ENCODE data around the gene TMEM179.

Gene TMEM179

GRCh38 chr14:104554088-104554607 is 50.4 kb downstream of the TMEM179 start:
- DNase-seq: no peak

DNA sequence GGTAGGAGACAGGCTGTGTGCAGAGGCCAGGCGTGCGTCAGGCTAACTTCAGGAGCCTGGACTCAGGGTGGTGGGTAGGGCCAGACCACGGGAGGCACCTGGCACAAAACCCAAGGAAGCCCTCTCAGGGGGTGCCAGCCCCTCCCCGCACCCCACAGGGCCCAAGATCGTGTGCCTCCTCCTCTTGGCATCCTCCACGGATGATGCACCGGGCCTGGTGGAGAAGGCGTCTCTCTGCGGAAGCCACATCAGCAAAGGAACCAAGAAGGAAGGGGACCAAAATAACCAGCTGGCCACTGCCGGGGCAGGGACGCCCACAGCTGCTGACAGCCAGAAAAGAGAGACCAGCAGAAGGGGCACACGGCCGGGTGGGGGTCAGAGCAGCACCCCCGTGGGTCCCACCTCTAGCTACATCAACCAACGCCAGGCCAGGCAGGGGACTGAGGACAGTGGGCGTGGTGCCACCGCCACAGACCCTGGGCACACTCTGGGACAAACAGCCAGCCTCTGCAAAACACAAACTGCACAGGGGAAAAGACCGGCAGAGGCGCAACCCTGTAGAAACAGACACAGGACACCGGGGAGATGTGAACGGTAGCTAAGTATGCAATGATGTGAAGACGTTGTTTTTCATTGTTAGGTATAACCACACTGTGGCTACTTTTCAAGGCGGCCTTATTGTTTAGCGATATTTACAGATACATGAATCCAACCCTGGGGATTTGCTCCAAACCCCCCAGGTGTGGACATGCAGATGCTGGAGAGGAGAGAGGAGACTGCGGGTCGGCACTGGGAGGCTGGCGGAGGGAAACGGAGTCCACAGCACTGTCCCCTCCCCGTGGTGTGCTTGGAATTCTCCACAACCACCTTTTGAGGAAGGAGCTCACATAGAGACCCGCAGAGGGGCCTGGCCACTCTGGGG is 51.1 kb downstream of the TMEM179 start:
- DNase-seq: no peak

DNA sequence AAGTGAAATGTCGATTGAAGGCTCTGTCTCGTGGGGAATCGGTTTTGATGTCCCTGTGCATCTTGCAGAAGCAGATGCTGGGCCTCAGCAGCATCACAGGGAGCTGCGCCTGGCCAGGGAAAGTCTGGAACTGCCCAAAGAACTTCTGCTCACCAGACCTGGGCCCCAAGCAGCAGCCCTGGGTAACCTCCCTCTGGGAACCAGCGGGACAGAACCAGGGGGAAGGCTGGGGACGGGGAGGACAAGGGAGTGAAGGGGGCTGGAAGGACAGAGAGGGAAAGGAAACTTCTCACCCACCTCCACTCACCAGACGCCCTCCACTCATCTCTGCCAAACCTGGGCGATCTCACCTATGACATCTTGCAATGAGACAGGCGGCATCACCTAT is 51.8 kb downstream of the TMEM179 start:
- no peak for DNase-seq

DNA sequence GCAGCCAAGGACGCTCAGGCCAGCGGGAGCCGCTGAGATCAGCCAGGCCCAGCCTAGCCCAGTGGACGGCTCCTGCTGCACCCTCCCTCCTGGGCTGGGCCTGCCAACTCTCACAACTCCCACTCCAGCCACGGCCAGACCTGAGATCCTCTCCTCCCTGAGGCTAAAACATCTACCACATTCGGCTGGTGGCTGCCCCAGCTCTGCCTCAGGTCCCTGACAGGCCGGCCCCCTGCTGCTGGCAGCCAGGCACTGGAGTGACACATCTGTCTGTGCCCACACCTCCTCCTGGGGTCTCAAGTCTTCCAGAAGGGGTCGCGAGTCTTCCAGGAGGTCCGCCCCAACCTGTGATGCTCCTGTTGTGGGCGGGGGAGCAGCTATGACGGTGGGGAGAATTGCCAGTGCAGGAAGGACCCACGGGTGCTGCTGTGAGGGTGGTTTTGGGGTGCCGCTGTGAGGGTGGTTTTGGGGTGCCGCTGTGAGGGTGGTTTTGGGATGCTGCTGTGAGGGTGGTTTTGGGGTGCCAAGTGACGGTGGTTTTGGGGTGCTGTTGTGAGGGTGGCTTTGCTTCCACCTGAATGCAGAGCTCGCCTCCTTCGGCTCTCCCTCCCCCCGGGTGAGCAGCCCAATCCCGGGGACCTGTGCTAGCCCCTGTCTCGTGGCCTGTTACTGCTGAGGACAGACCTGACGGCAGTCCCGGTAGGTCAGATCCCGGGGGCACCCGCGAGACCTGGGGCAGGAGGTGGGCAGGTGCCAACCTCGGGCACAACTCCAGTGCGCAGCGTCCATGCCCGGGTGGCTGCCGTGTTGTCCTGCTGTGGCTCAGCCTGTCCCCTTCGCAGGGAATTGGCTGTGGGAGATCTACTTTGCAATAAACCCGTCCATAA is 52.5 kb downstream of the TMEM179 start:
- DNase-seq: no peak

DNA sequence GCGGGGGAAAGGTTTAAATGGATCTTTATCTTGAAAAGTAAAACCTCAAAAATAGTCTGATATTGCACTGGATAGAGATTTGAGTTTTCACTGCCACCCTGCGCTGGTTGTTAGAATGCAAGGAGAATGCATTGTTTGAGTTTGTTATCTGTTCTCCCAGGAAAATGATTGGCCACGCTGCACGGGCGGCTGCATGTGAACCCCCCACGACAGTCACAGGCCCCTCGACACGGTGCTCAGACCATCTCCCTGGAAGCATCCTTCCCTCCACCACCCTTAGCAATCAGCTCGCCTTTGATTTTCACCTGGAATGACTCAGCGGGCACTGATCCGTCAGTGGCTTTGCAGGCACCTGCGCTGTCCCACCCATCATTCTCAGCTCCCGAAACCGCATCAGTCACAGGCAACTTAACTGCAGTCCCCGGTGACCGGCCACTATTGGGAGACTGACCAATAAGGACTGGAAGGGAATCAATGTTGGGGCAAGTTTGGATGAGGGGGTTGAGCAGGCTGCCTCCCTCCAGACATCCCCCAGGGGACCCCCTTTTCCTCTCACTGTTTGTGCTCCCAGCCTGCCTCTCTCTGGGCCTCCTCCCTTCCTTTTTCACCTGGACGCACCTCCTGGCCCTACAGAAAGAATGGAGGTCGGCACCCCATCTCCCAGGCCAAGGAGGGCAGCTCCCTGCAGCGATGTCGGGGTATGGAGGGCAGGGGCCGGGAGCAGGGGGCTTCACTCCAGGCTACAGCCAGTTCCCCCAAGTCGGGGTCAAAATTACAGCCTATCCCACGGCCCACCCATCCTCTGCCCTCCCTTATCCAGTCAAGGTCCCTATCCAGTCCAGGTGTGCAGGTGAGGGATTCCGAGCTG is 53.5 kb downstream of the TMEM179 start:
- no peak for DNase-seq

- DNase-seq: no peak
Measured at GRCh38 chr14:104550340-104550860, 54.2 kb downstream of the TMEM179 start.

- DNase-seq: no peak
Measured at GRCh38 chr14:104549536-104550339, 54.8 kb downstream of the TMEM179 start.

GRCh38 chr14:104548802-104549535 is 55.6 kb downstream of the TMEM179 start:
- DNase-seq: peak; percentile 55

GRCh38 chr14:104547998-104548700 is 56.4 kb downstream of the TMEM179 start:
- DNase-seq: no peak

DNA sequence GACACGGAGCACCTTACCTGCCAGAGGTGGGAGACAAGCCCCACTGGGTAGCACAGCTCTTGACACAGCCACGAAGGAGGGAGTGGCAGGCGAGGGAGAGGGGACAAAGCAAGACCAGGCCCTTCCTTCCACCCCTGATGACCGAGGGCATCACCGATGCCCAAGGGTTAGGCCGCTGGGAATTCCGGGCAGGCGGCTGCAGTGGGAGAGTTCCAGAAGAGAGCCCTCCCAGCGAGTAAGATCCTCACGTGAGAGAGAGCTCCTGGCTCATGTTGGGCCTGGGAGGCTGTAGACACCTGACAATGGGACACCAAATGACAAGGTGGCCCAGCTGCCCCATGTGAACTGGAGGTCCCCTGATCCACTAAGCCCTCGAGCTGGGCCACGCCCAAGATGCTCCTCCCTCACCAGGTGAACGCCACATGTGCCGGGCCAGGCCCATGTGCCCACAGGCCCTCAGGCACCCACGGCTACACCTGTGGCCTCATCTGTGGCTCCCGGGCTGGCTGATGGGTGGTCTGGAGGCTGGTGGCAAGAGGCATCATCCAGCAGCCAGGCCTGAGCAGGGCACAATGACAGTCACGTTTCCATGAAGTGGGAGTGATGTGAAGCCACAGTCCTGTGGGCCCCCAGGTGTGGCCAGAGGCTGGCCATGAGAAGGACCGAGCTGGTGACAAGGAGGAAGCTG is 57.1 kb downstream of the TMEM179 start:
- DNase-seq: no peak

DNA sequence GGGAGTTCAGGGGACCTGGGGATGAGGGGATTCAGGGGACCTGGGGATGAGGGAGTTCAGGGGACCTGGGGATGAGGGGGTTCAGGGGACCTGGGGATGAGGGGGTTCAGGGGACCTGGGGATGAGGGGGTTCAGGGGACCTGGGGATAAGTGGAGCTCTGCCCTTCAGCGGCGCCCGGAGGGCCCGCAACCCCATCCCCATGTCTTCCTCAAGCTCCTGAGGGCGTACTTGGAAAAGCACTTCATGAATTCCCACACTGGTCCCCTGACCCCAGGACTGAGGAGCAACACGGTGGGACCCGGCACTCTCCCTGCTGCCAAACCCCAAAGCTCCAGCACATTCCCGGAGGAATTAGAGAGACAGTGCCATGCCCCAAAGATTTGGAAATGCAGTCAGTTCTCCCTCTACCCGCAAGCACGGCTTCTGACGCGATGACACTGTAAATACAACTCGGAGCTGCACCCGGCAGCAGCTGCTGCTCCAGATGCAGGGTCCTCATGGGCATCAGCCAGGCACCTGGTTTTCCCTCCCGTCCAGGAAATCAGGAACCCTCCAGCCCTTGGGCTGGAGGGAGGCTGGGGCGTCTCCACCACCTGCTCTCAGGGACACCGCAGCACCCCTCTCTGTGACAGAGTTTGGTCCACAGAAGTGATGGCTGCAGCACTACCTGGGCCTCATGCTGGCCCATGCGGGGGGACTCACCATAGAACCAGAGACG is 57.8 kb downstream of the TMEM179 start:
- DNase-seq: no peak

DNA sequence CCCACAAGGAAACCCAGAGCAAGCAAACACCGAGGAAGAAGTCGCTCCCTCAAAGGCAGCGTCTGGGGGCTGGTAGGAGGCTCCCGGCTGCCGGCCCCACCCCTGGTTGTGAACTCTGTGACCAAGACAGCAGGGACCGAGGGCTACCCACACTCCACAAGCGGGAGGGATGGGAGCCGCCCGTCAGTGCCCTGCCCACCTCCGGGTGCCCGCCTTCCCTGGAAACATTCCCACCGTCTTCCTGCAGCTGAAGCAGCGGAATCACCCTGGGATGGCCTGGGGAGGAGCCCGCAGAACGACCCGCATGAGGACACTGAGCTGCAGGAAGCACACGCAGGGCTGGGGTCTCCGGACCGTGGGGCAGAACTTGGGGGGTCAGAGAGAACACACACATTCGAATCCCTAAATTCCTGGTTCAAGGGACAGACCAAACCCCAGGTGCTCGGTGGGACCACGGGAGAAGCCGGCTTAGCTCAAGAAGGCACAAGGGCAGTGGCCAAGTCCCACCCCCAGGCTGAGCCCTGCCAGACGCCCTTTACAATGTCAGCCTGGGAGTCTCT is 58.5 kb downstream of the TMEM179 start:
- peak; percentile 75 for DNase-seq

DNA sequence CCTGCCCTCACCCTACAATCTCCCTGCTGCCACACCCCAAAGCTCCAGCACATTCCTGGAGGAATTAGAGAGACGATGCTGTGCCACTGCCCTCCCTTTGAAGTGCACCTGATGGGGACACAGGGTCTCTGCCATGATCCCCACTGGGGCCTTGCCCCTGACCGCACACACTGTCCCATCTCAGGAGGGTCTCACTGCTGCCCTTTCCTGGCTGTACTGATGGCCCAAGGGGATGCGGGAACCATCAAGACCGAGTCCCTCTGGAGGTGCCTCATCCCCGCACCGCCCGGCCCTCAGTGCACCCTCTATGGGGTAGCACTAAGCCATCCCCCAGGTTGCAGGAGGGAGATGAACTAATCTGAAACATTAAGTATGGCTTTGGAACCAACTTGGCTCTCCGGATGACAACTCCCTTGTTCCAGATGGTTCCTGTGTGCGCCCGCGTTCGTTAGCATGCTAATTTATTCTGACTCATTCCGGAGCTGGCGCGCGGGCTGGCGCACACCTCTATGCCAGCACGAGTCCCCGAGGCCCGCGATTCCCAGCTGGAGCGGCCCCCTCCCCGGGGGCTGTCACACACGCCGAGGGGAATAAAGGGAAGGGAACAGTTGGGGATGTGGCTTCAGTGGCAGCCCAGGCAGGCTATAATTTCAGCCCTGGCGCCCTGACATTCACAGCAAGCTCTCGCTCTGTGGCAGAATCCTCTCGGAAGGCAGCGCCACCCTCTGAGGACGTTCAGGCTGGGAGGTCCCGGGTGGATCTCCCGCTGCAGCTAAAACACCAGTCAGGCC is 59.2 kb downstream of the TMEM179 start:
- DNase-seq: peak; percentile 88

GRCh38 chr14:104544362-104544961 is 60.1 kb downstream of the TMEM179 start:
- DNase-seq: no peak

DNA sequence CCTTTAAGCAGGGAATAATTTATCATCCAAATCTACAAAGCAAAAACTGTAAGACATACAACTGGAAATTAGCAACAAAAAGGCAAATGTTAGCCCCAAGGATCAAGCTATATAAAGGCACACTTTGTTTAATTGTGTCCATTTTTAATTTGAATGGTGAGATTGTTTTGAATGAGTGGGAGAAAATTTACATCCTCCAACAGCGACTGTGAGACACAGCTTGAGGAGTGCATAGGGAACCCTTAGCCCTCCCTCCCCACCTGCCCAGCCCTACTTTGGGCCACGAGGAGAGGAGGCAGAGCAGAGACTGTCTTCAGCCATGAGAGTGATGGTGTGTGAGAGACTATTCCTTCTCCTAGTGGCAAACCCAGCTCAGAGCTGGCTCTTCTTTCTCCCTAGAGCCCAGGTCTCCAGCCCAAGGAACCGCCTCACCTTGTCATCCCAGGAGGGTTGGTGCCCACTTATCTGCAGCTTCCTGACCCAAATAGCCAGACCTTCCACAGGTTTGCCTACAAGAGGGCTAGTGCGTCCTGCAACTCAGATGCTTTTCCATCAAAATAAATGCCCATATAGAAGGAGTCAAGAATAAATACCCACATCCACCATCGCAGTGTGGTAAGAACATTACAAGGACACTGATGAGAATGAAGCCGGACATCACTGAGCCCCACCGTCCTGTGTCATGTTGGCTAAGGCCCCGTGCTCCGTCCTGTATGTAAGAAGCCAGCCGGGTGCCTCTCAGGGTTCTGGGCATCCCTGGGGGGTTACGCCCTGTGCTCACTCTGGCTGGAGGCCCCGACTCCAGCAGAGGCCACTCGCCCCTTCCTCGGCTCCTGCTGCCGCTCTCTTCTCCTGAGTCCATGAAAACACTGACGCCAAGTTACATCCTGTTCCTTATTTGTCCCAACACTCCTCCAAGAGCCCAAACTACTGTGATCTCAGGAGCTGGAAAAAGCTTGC is 61.4 kb downstream of the TMEM179 start:
- peak; percentile 58 for DNase-seq
